WTC11 (cell line): ENCODE measurements around the gene SLC22A15.
"Not testable (repeated sequence)": the region's sequence is repeated elsewhere in the genome, so short reads cannot be mapped to it uniquely, and the experiment has no call there.

ENCODE experiments used
- ESRRA ChIP-seq: sonication (generic); formaldehyde crosslinking; IDR thresholded peaks from 2 replicates; pipeline ENCODE4 v1.8.1; 2022; ENCODE audit warnings: mild to moderate bottlenecking, missing genetic modification reagents, borderline replicate concordance
- FOXP1 ChIP-seq: sonication (generic); formaldehyde crosslinking; IDR thresholded peaks from 2 replicates; pipeline ENCODE4 v1.8.0; 2022; ENCODE audit warnings: missing genetic modification reagents, mild to moderate bottlenecking, moderate library complexity, borderline replicate concordance
- KAT7 ChIP-seq: sonication (generic); formaldehyde crosslinking; IDR thresholded peaks from 2 replicates; pipeline ENCODE4 v1.8.1; 2023; ENCODE audit warnings: missing genetic modification reagents, mild to moderate bottlenecking, borderline replicate concordance
- MXD4 ChIP-seq: fragments of 250-450 bp; sonication (Bioruptor Pico); IDR thresholded peaks from 2 replicates; pipeline ENCODE4 v1.8.0; 2021; ENCODE audit warnings: mild to moderate bottlenecking, moderate library complexity, borderline replicate concordance
- SMAD4 ChIP-seq: sonication (generic); formaldehyde crosslinking; IDR thresholded peaks from 2 replicates; pipeline ENCODE4 v1.8.0; 2022; ENCODE audit warnings: mild to moderate bottlenecking, missing genetic modification reagents
- TF ChIP-seq, protein P1 (sequence below): sonication (generic); formaldehyde crosslinking; IDR thresholded peaks from 2 replicates; pipeline ENCODE4 v1.8.1; 2023; ENCODE audit warnings: mild to moderate bottlenecking, missing genetic modification reagents, moderate library complexity
- TF ChIP-seq, protein P2 (sequence below): fragments of 200-600 bp; IDR thresholded peaks from 2 replicates; pipeline ENCODE4 v1.8.0; 2022; ENCODE audit warnings: antibody characterized with exemption
- TF ChIP-seq, protein P3 (sequence below): sonication (generic); formaldehyde crosslinking; IDR thresholded peaks from 2 replicates; pipeline ENCODE4 v1.8.1; 2023; ENCODE audit warnings: mild to moderate bottlenecking, missing genetic modification reagents, moderate library complexity
- TF ChIP-seq, protein P4 (sequence below): sonication (generic); formaldehyde crosslinking; conservative IDR thresholded peaks from 2 replicates; pipeline ENCODE4 v1.8.1; 2022; ENCODE audit warnings: mild to moderate bottlenecking, missing genetic modification reagents
- TF ChIP-seq, protein P5 (sequence below): sonication (generic); formaldehyde crosslinking; IDR thresholded peaks from 2 replicates; pipeline ENCODE4 v1.8.0; 2022; ENCODE audit warnings: mild to moderate bottlenecking, missing genetic modification reagents
- TF ChIP-seq, protein P6 (sequence below): sonication (generic); formaldehyde crosslinking; IDR thresholded peaks from 2 replicates; pipeline ENCODE4 v1.8.1; 2022; ENCODE audit warnings: low read depth, missing genetic modification reagents, borderline replicate concordance

DNA sequence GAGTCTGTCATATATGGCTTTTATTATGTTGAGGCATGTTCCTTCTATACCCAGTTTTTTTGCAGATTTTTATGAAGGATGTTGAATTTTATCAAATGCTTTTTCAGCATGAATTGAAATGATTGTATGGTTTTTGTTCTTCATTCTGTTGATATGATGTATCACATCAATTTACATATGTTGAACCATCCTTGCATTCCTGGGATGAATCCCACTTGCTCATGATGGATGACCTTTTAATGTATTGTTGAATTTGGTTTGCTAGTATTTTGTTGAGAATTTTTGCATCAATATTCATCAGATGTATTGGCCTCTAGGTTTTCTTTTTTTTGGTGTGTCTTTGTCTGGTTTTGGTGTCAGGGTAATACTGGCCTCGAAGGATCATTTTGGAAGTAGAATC lies 21.6 kb downstream of the SLC22A15 start:
- TF ChIP-seq, protein P1, sequence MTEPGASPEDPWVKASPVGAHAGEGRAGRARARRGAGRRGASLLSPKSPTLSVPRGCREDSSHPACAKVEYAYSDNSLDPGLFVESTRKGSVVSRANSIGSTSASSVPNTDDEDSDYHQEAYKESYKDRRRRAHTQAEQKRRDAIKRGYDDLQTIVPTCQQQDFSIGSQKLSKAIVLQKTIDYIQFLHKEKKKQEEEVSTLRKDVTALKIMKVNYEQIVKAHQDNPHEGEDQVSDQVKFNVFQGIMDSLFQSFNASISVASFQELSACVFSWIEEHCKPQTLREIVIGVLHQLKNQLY (CRISPR knock-in tag), result not testable (repeated sequence)
- TF ChIP-seq, protein P2, sequence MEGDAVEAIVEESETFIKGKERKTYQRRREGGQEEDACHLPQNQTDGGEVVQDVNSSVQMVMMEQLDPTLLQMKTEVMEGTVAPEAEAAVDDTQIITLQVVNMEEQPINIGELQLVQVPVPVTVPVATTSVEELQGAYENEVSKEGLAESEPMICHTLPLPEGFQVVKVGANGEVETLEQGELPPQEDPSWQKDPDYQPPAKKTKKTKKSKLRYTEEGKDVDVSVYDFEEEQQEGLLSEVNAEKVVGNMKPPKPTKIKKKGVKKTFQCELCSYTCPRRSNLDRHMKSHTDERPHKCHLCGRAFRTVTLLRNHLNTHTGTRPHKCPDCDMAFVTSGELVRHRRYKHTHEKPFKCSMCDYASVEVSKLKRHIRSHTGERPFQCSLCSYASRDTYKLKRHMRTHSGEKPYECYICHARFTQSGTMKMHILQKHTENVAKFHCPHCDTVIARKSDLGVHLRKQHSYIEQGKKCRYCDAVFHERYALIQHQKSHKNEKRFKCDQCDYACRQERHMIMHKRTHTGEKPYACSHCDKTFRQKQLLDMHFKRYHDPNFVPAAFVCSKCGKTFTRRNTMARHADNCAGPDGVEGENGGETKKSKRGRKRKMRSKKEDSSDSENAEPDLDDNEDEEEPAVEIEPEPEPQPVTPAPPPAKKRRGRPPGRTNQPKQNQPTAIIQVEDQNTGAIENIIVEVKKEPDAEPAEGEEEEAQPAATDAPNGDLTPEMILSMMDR, result not testable (repeated sequence)
- TF ChIP-seq KAT7; ESRRA; MXD4 (CRISPR knock-in tag); FOXP1 (CRISPR knock-in tag); SMAD4 (CRISPR knock-in tag): not testable (repeated sequence)
- TF ChIP-seq, protein P3, sequence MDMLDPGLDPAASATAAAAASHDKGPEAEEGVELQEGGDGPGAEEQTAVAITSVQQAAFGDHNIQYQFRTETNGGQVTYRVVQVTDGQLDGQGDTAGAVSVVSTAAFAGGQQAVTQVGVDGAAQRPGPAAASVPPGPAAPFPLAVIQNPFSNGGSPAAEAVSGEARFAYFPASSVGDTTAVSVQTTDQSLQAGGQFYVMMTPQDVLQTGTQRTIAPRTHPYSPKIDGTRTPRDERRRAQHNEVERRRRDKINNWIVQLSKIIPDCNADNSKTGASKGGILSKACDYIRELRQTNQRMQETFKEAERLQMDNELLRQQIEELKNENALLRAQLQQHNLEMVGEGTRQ (CRISPR knock-in tag), result not testable (repeated sequence)
- TF ChIP-seq, protein P4, sequence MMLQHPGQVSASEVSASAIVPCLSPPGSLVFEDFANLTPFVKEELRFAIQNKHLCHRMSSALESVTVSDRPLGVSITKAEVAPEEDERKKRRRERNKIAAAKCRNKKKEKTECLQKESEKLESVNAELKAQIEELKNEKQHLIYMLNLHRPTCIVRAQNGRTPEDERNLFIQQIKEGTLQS (CRISPR knock-in tag), result not testable (repeated sequence)
- TF ChIP-seq, protein P5, sequence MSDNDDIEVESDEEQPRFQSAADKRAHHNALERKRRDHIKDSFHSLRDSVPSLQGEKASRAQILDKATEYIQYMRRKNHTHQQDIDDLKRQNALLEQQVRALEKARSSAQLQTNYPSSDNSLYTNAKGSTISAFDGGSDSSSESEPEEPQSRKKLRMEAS (CRISPR knock-in tag), result not testable (repeated sequence)
- TF ChIP-seq, protein P6, sequence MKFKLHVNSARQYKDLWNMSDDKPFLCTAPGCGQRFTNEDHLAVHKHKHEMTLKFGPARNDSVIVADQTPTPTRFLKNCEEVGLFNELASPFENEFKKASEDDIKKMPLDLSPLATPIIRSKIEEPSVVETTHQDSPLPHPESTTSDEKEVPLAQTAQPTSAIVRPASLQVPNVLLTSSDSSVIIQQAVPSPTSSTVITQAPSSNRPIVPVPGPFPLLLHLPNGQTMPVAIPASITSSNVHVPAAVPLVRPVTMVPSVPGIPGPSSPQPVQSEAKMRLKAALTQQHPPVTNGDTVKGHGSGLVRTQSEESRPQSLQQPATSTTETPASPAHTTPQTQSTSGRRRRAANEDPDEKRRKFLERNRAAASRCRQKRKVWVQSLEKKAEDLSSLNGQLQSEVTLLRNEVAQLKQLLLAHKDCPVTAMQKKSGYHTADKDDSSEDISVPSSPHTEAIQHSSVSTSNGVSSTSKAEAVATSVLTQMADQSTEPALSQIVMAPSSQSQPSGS, result not testable (repeated sequence)
